Natural killer cell (primary cell): ENCODE results near the gene GJA8. TPM values are rescaled to one million over a fixed set of nuclear protein-coding genes. Genes with fewer than 3 reads are reported as not detected.

Source experiments
- ATAC-seq, 3 donors: fragments of 150-1000 bp in 2 of 3; fragments of 200-7000 bp in 1 of 3; cut with Tn5 transposase; 1 replicate in 1 of 3; 2 replicates in 2 of 3; pipeline ENCODE4 v1.10.0; 2021; ENCODE audit warnings: mild to moderate bottlenecking in 2 of 3, moderate library complexity in 2 of 3
- DNase-seq, 2 donors: peaks; one replicate each; pipeline versions ENCODE4 v3.0.0 to v3.0.0-alpha.2; 2013 to 2021; ENCODE audit warnings: mixed read lengths in 1 of 2
- H3K27ac ChIP-seq: one replicate; pipeline ENCODE4 v1.5.1; 2013; ENCODE audit warnings: mild to moderate bottlenecking, low read length
- H3K27me3 ChIP-seq: one replicate; pipeline ENCODE4 v1.6.1; 2013; ENCODE audit warnings: low read length; ENCODE audit not compliant: control insufficient read depth, insufficient read depth
- H3K36me3 ChIP-seq: one replicate; pipeline ENCODE4 v1.6.1; 2013; ENCODE audit warnings: low read length; ENCODE audit not compliant: control insufficient read depth, insufficient read depth
- H3K4me1 ChIP-seq: one replicate; pipeline ENCODE4 v1.6.1; 2013; ENCODE audit warnings: low read length; ENCODE audit not compliant: control insufficient read depth, insufficient read depth
- H3K4me3 ChIP-seq: one replicate; pipeline ENCODE4 v1.5.1; 2013; ENCODE audit warnings: low read length
- H3K9me3 ChIP-seq: one replicate; pipeline ENCODE4 v1.6.1; 2013; ENCODE audit warnings: low read length; ENCODE audit not compliant: control insufficient read depth, insufficient read depth
- H3K27ac Mint-ChIP-seq, 2 donors: one replicate each; pipeline ENCODE4 v1.8.0; 2022; ENCODE audit warnings: mild to moderate bottlenecking in 2 of 2, mixed read lengths in 2 of 2, moderate library complexity in 1 of 2
- H3K27me3 Mint-ChIP-seq, 2 donors: one replicate each; pipeline ENCODE4 v1.8.0; 2022; ENCODE audit warnings: low read depth in 2 of 2, mixed read lengths in 2 of 2
- H3K36me3 Mint-ChIP-seq: one replicate; pipeline ENCODE4 v1.8.0; 2022; ENCODE audit warnings: mixed read lengths
- H3K4me1 Mint-ChIP-seq, 2 donors: one replicate each; pipeline ENCODE4 v1.8.0; 2022; ENCODE audit warnings: mixed read lengths in 2 of 2
- H3K4me3 Mint-ChIP-seq: one replicate; pipeline ENCODE4 v1.8.0; 2022; ENCODE audit warnings: mild to moderate bottlenecking, moderate library complexity, mixed read lengths
- H3K9me3 Mint-ChIP-seq, 2 donors: one replicate each; pipeline ENCODE4 v1.8.0; 2022; ENCODE audit warnings: mixed read lengths in 2 of 2
- CTCF ChIP-seq: fragments of 200-600 bp; IDR thresholded peaks from one replicate; pipeline ENCODE4 v1.8.0; 2022; ENCODE audit warnings: antibody characterized with exemption
- WGBS: methylation state at CpG from one replicate; pipeline ENCODE4 v1.1.7; 2013; ENCODE audit warnings: missing lambda C conversion rate; ENCODE audit not compliant: insufficient coverage; 5-methylcytosine and 5-hydroxymethylcytosine counted together
- intact Hi-C: fragments of 100-400 bp; cut with micrococcal nuclease; formaldehyde crosslinking; loops from one replicate; pipeline ENCODE4 v1.14.2; 2022
- total RNA-seq, 4 donors: library from RNA; stranded (reverse); fragments of 120-200 nt in 1 of 4; gene quantifications; one replicate each; pipeline versions ENCODE4 v1.2.3 to v1.2.4, GENCODE V29; 2013 to 2022

GJA8 gene
- total RNA-seq, 3 donors from 2014 or later (not counting 1 experiment from before 2014, with no cell fraction given), result not detected

DNA sequence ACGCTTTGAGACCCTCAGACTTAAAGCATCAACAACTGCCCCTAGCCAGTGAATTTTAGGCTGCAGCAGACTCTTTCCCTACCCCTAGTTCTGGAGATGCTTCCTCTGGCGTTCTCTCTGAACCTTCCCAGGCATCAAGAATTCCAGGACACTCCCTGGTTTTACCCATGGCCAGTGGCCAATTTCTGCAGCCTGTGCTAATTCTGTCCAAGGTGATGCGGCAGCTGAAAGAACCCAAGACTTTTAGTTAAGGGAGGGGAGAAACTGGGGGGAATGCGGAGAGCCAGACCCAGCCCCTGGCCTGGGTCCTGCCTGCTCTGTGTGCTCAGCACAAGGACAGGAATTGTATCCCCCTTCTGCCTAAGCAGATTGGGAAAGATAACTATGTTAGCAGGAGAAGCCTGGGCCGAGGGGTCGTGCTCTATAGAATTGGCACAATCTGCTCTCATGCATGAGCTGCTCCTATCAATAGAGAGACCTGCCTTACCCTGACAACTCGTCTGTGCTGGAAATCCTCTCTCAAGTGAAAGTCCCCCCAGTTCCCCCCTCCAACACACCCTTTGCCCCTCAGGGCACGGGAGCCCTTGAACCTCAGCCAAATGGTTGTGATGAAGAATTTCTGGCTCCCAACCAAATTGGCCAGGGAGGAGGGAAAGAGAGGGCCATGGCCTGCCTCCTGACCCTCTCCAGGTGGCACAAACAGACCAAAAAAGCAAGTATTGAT is 5.4 kb upstream of the GJA8 start:
- no peak overlapping the region for H3K4me3 ChIP-seq
- WGBS, result 87% methylated on average over 7 of the region's 8 CpGs
- peaks cover 6 to 7% of the 10 kb centered on the region in 2 donors for H3K27me3 Mint-ChIP-seq

DNA sequence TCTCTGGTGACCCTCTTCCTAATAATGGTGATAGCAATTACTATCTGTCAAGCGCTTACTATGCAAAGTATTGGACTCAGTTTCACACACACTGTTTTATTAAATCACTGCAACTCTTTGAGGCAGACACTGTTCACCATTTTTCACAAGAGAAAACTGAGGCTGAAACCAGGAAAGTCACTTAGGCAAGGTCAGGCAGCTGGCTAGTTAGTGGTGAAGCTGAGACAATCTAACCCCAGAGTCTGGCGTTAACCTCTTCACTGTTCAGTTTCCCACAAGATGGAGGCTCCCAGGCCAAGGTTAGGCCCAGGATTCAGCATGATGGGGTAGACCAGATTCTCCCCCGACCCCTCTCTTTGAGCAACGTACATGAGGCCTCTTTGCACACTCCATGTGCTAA is 4.8 kb upstream of the GJA8 start:
- 77% methylated on average over 4 of the region's 4 CpGs for WGBS
- no peaks in the 10 kb centered on the region for H3K4me1 Mint-ChIP-seq
- no peak for TF ChIP-seq CTCF
- intact Hi-C loops, result loop anchor here (10.0 kb wide), 1 partner anchor 173 kb away; no protein-coding TSS in a partner anchor
- Histone ChIP-seq H3K36me3 (no peaks in the 10 kb centered on the region), H3K4me1 (no peaks in the 10 kb centered on the region), H3K27ac (no peak overlapping the region), H3K9me3 (no peaks in the 10 kb centered on the region), H3K4me3 (no peak overlapping the region), H3K27me3 (no peaks in the 10 kb centered on the region)
- H3K27ac Mint-ChIP-seq, result no peak overlapping the region
- peaks cover 6 to 8% of the 10 kb centered on the region in 2 donors for H3K27me3 Mint-ChIP-seq
- H3K4me3 Mint-ChIP-seq, result no peak overlapping the region
- ATAC-seq, result no peak
- no peak for DNase-seq
- H3K9me3 Mint-ChIP-seq, result no peaks in the 10 kb centered on the region
- no peaks in the 10 kb centered on the region for H3K36me3 Mint-ChIP-seq

More for the DNA sequence above, 5.4 kb upstream of the GJA8 start:
- H3K27ac ChIP-seq, result no peak overlapping the region
- no peaks in the 10 kb centered on the region for H3K36me3 Mint-ChIP-seq
- no peaks in the 10 kb centered on the region for H3K9me3 Mint-ChIP-seq
- H3K27ac Mint-ChIP-seq, result no peak overlapping the region
- H3K4me1 Mint-ChIP-seq, result no peaks in the 10 kb centered on the region
- intact Hi-C loops, result loop anchor here (10.0 kb wide), 1 partner anchor 172 kb away; no protein-coding TSS in a partner anchor
- H3K4me1 ChIP-seq, result no peaks in the 10 kb centered on the region
- ATAC-seq (no peak), DNase-seq (no peak)
- no peaks in the 10 kb centered on the region for H3K27me3 ChIP-seq
- no peak for TF ChIP-seq CTCF
- H3K9me3 ChIP-seq, result no peaks in the 10 kb centered on the region
- no peaks in the 10 kb centered on the region for H3K36me3 ChIP-seq
- no peak overlapping the region for H3K4me3 Mint-ChIP-seq

DNA sequence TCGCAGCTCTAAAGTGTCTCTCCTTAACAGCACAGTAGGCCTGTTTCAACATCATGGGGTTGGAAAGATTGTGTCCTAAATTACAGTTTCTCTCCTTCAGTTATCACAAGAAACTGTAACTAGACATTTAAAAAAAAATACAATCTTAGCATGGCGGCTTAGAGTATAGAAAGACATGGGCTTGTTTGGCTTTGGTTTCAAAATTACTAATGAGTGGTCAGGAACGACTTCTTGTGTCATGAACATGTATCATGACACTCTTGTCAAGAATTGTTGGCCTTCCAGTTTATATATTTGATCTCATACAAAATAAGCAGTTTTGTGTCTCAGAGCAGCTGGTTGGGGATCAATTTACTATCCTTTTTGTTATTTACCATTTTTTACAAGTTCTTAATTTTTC is 2.1 kb downstream of the GJA8 start:
- H3K36me3 Mint-ChIP-seq, result no peaks in the 10 kb centered on the region
- Histone ChIP-seq H3K27me3 (no peaks in the 10 kb centered on the region), H3K9me3 (no peaks in the 10 kb centered on the region), H3K4me3 (no peak overlapping the region), H3K27ac (no peak overlapping the region), H3K36me3 (no peaks in the 10 kb centered on the region), H3K4me1 (no peaks in the 10 kb centered on the region)
- H3K4me3 Mint-ChIP-seq, result no peak overlapping the region
- no peak for TF ChIP-seq CTCF
- DNase-seq, result no peak
- no peaks in the 10 kb centered on the region for H3K9me3 Mint-ChIP-seq
- WGBS, result 56% methylated on average over 2 of the region's 3 CpGs
- H3K27me3 Mint-ChIP-seq, result peaks cover 9 to 17% of the 10 kb centered on the region in 2 donors
- intact Hi-C loops, result no loop called here
- no peaks in the 10 kb centered on the region for H3K4me1 Mint-ChIP-seq
- no peak for ATAC-seq
- no peak overlapping the region for H3K27ac Mint-ChIP-seq
